ENCODE results near the gene ATP2C1. TPM values are rescaled to one million over a fixed set of nuclear protein-coding genes. Genes with fewer than 3 reads are reported as not detected.
A peak's percentile ranks its signal among the peaks of the same experiment; 100 is the strongest.

Gene ATP2C1
- total and polyA plus RNA-seq, 2 donors from 2014 or later, result 46.8 to 102 TPM

- intact Hi-C loops (cut with DNase I), result no loop called here
- H3K27me3 ChIP-seq (ENCODE audit: control insufficient read depth, insufficient read depth, low read length), result no peaks in the 10 kb centered on the region
- no peak for TF ChIP-seq CTCF (IDR thresholded peaks at IDR 0.05; ENCODE audit: borderline replicate concordance, extremely low read depth, insufficient read depth)
- peak overlapping the region; percentile 82 to 94 for H3K27ac ChIP-seq (ENCODE audit: low read depth in 2 of 2, low read length in 2 of 2)
- H3K4me1 ChIP-seq (ENCODE audit: control insufficient read depth in 2 of 3, insufficient read depth in 2 of 3, low read depth in 1 of 3, low read length in 3 of 3), result peaks cover 0 to 9% (median 0%) of the 10 kb centered on the region in 3 donors
- H3K4me3 ChIP-seq (ENCODE audit: low read length in 3 of 3), result peak overlapping the region; percentile 79 to 83 (median 83)
- H3K36me3 ChIP-seq (ENCODE audit: control insufficient read depth in 2 of 3, insufficient read depth in 3 of 3, low read length in 3 of 3), result no peaks in the 10 kb centered on the region
- FAIRE-seq (no peak), DNase-seq (peak in 2 of 5 donors; percentile 42 to 60)
- H3K9me3 ChIP-seq (ENCODE audit: control insufficient read depth in 2 of 3, insufficient read depth in 1 of 3, low read length in 3 of 3), result no peaks in the 10 kb centered on the region
- H3K9ac ChIP-seq (ENCODE audit: low read length in 3 of 3), result peak overlapping the region; percentile 73 to 83 (median 80)
These were observed 1.0 kb downstream of the ATP2C1 start for GRCh38 chr3:130894986-130895280.

- H3K4me1 ChIP-seq (ENCODE audit: control insufficient read depth in 2 of 3, insufficient read depth in 2 of 3, low read depth in 1 of 3, low read length in 3 of 3), result peaks cover 0 to 11% (median 2%) of the 10 kb centered on the region in 3 donors
- TF ChIP-seq CTCF (IDR thresholded peaks at IDR 0.05; ENCODE audit: borderline replicate concordance, extremely low read depth, insufficient read depth), result no peak
- DNase-seq (peak in 1 of 5 donors; percentile 18), FAIRE-seq (no peak)
- H3K36me3 ChIP-seq (ENCODE audit: control insufficient read depth in 2 of 3, insufficient read depth in 3 of 3, low read length in 3 of 3), result no peaks in the 10 kb centered on the region
- no peak overlapping the region for H3K27ac ChIP-seq (ENCODE audit: low read depth in 2 of 2, low read length in 2 of 2)
- no peaks in the 10 kb centered on the region for H3K27me3 ChIP-seq (ENCODE audit: control insufficient read depth, insufficient read depth, low read length)
- peak overlapping the region in 1 of 3 donors; percentile 83 for H3K4me3 ChIP-seq (ENCODE audit: low read length in 3 of 3)
- H3K9ac ChIP-seq (ENCODE audit: low read length in 3 of 3), result peak overlapping the region in 1 of 3 donors; percentile 80
- intact Hi-C loops (cut with DNase I), result no loop called here
- H3K9me3 ChIP-seq (ENCODE audit: control insufficient read depth in 2 of 3, insufficient read depth in 1 of 3, low read length in 3 of 3), result no peaks in the 10 kb centered on the region
These were observed 2.0 kb downstream of the ATP2C1 start for GRCh38 chr3:130895690-130896488.

GRCh38 chr3:130897316-130897715, 3.4 kb downstream of the ATP2C1 start:
- Histone ChIP-seq H3K4me1 (ENCODE audit: control insufficient read depth in 2 of 3, insufficient read depth in 2 of 3, low read depth in 1 of 3, low read length in 3 of 3) (peaks cover 0 to 12% (median 4%) of the 10 kb centered on the region in 3 donors), H3K9ac (ENCODE audit: low read length in 3 of 3) (no peak overlapping the region), H3K27me3 (ENCODE audit: control insufficient read depth, insufficient read depth, low read length) (no peaks in the 10 kb centered on the region), H3K4me3 (ENCODE audit: low read length in 3 of 3) (no peak overlapping the region), H3K9me3 (ENCODE audit: control insufficient read depth in 2 of 3, insufficient read depth in 1 of 3, low read length in 3 of 3) (no peaks in the 10 kb centered on the region), H3K36me3 (ENCODE audit: control insufficient read depth in 2 of 3, insufficient read depth in 3 of 3, low read length in 3 of 3) (no peaks in the 10 kb centered on the region), H3K27ac (ENCODE audit: low read depth in 2 of 2, low read length in 2 of 2) (no peak overlapping the region)
- DNase-seq (no peak), FAIRE-seq (no peak)
- no peak for TF ChIP-seq CTCF (IDR thresholded peaks at IDR 0.05; ENCODE audit: borderline replicate concordance, extremely low read depth, insufficient read depth)
- intact Hi-C loops (cut with DNase I), result no loop called here

Measured in kidney (tissue), 14 donors.